Measurements from ENCODE around the gene BCKDHA. TPM values are rescaled to one million over a fixed set of nuclear protein-coding genes. Genes with fewer than 3 reads are reported as not detected.

BCKDHA gene
- total and polyA plus RNA-seq, 9 of the 15 experiments (the other 6 are each of a cell fraction or from before 2014, with no cell fraction given) = 4.5 to 52.5 (median 14.1) TPM

- intact Hi-C loops (cut with micrococcal nuclease) = loop anchor here (5.0 kb wide), 1 partner anchor 33 kb away; no protein-coding TSS in a partner anchor
- CTCF ChIA-PET (ENCODE audit: low intra/inter-chr PET ratio) = no interaction called here
- Histone ChIP-seq H3K27ac (ENCODE audit: extremely low read depth, low read depth, low read length) (no peak overlapping the region), H3K4me2 (ENCODE audit: insufficient read depth, low read length) (no peak overlapping the region), H4K20me1 (replicated peaks; ENCODE audit: control insufficient read depth, insufficient read depth, low read length) (no peaks in the 10 kb centered on the region), H3K9me1 (ENCODE audit: control insufficient read depth, insufficient read depth, low read length) (no peaks in the 10 kb centered on the region), H3K27me3 (ENCODE audit: control insufficient read depth in 2 of 2, insufficient read depth in 2 of 2, low read length in 2 of 2) (no peaks in the 10 kb centered on the region), H3K79me2 (ENCODE audit: control insufficient read depth, insufficient read depth, low read length) (peaks cover 41% of the 10 kb centered on the region), H3K9ac (ENCODE audit: insufficient read depth in 1 of 2, low read depth in 2 of 2, low read length in 2 of 2) (no peak overlapping the region), H3K4me3 (no peak overlapping the region), H2AFZ (ENCODE audit: low read depth, low read length) (no peak overlapping the region), H3K4me1 (replicated peaks in 1 of 2; ENCODE audit: control insufficient read depth in 2 of 2, insufficient read depth in 2 of 2, low read length in 2 of 2) (peaks cover 15 to 18% of the 10 kb centered on the region in 2 experiments; a peak in 4 of 5 replicates), H3K36me3 (ENCODE audit: control insufficient read depth, insufficient read depth, low read length) (peaks cover 4% of the 10 kb centered on the region; the same call in 1 of the 3 replicates), H3K9me3 (replicated peaks; ENCODE audit: control insufficient read depth, insufficient read depth, low read depth, low read length) (no peaks in the 10 kb centered on the region)
- BruUV-seq (replicated peaks) = no TSS peak
- no peak for DNase-seq (ENCODE audit: extremely low read depth in 1 of 4, low spot score in 3 of 4)
- FAIRE-seq = no peak
- TF ChIP-seq, protein P1, sequence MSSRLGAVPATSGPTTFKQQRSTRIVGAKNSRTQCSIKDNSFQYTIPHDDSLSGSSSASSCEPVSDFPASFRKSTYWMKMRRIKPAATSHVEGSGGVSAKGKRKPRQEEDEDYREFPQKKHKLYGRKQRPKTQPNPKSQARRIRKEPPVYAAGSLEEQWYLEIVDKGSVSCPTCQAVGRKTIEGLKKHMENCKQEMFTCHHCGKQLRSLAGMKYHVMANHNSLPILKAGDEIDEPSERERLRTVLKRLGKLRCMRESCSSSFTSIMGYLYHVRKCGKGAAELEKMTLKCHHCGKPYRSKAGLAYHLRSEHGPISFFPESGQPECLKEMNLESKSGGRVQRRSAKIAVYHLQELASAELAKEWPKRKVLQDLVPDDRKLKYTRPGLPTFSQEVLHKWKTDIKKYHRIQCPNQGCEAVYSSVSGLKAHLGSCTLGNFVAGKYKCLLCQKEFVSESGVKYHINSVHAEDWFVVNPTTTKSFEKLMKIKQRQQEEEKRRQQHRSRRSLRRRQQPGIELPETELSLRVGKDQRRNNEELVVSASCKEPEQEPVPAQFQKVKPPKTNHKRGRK (tag; IDR thresholded peaks at IDR 0.05) = peak; percentile 86
- TF ChIP-seq ZFPM2 (CRISPR knock-in tag; IDR thresholded peaks at IDR 0.05) = no peak
- 0 out of 2 replicates have a peak, but pooled peaks have one; percentile 24 for TF ChIP-seq OTX1 (CRISPR knock-in tag; IDR thresholded peaks at IDR 0.05)
- in situ Hi-C loops (cut with MboI) = no loop called here
- 78% methylated on average over 1 of the region's 2 CpGs for WGBS (ENCODE audit: insufficient coverage, low coverage, missing lambda C conversion rate)
- POLR2A ChIA-PET = interaction anchor here (1.0 kb wide), 1 partner anchor 12 kb away, joined by 4 read pairs; no protein-coding TSS in a partner anchor
- no peak for ATAC-seq
Measured at GRCh38 chr19:41399525-41399924, 1.9 kb downstream of the BCKDHA start.

GRCh38 chr19:41401483-41401882 lies 3.9 kb downstream of the BCKDHA start:
- in situ Hi-C loops (cut with MboI) (no loop called here), intact Hi-C loops (cut with micrococcal nuclease) (no loop called here)
- H3K27ac ChIP-seq (ENCODE audit: extremely low read depth, low read depth, low read length) = peak overlapping the region; percentile 15; the same call in 1 of the 3 replicates
- H3K9ac ChIP-seq (ENCODE audit: insufficient read depth in 1 of 2, low read depth in 2 of 2, low read length in 2 of 2) = no peak overlapping the region
- no peak for FAIRE-seq
- H2AFZ ChIP-seq (ENCODE audit: low read depth, low read length) = no peak overlapping the region
- H4K20me1 ChIP-seq (replicated peaks; ENCODE audit: control insufficient read depth, insufficient read depth, low read length) = no peaks in the 10 kb centered on the region
- no peak overlapping the region for H3K4me3 ChIP-seq
- no peak for ATAC-seq
- H3K4me1 ChIP-seq (replicated peaks in 1 of 2; ENCODE audit: control insufficient read depth in 2 of 2, insufficient read depth in 2 of 2, low read length in 2 of 2) = peaks cover 5 to 7% of the 10 kb centered on the region in 2 experiments; a peak in 3 of 5 replicates
- no peaks in the 10 kb centered on the region for H3K9me3 ChIP-seq (replicated peaks; ENCODE audit: control insufficient read depth, insufficient read depth, low read depth, low read length)
- no peaks in the 10 kb centered on the region for H3K36me3 ChIP-seq (ENCODE audit: control insufficient read depth, insufficient read depth, low read length)
- no peak for DNase-seq (ENCODE audit: extremely low read depth in 1 of 4, low spot score in 3 of 4)
- H3K9me1 ChIP-seq (ENCODE audit: control insufficient read depth, insufficient read depth, low read length) = no peaks in the 10 kb centered on the region
- ChIA-PET CTCF (ENCODE audit: low intra/inter-chr PET ratio) (no interaction called here), POLR2A (no interaction called here)
- WGBS (ENCODE audit: insufficient coverage, low coverage, missing lambda C conversion rate) = 43% methylated on average over 3 of the region's 4 CpGs
- TF ChIP-seq STAG1 (CRISPR knock-in tag; IDR thresholded peaks at IDR 0.05; ENCODE audit: borderline replicate concordance) = no peak
- no peak for TF ChIP-seq ZNF584 (CRISPR knock-in tag; IDR thresholded peaks at IDR 0.05; ENCODE audit: low read depth)
- TF ChIP-seq CBFA2T3 (IDR thresholded peaks at IDR 0.05) = 0 out of 2 replicates have a peak, but pooled peaks have one; percentile 16
- TF ChIP-seq TRIM28 (IDR thresholded peaks at IDR 0.05) = no peak
- no TSS peak for BruUV-seq (replicated peaks)
- no peak overlapping the region for H3K4me2 ChIP-seq (ENCODE audit: insufficient read depth, low read length)
- H3K27me3 ChIP-seq (ENCODE audit: control insufficient read depth in 2 of 2, insufficient read depth in 2 of 2, low read length in 2 of 2) = no peaks in the 10 kb centered on the region
- peaks cover 25% of the 10 kb centered on the region for H3K79me2 ChIP-seq (ENCODE audit: control insufficient read depth, insufficient read depth, low read length)

Data from K562 (cell line).